ENCODE data around the gene ME1. TPM values are rescaled to one million over a fixed set of nuclear protein-coding genes. Genes with fewer than 3 reads are reported as not detected.

The ME1 gene
- total RNA-seq, 1 experiment from 2014 or later, result 40.5 TPM

- intact Hi-C loops (cut with micrococcal nuclease), result no loop called here
- Histone ChIP-seq H3K27ac (ENCODE audit: low read depth, low read length) (no peak overlapping the region), H3K4me3 (replicated peaks in 1 of 2; ENCODE audit: low read depth in 1 of 2, low read length in 2 of 2) (no peak overlapping the region), H3K27me3 (ENCODE audit: insufficient read depth, low read length) (no peaks in the 10 kb centered on the region), H3K4me1 (ENCODE audit: control insufficient read depth in 1 of 2, insufficient read depth in 2 of 2, low read length in 2 of 2) (no peaks in the 10 kb centered on the region), H3K79me2 (ENCODE audit: insufficient read depth, low read length) (peaks cover 9% of the 10 kb centered on the region), H2AFZ (ENCODE audit: low read depth, low read length, poor library complexity, severe bottlenecking) (no peak overlapping the region), H4K20me1 (ENCODE audit: insufficient read depth) (no peaks in the 10 kb centered on the region), H3K36me3 (ENCODE audit: control insufficient read depth in 1 of 2, insufficient read depth in 2 of 2, low read length in 2 of 2) (peaks cover 34 to 40% of the 10 kb centered on the region in 2 experiments), H3K9me2 (ENCODE audit: insufficient read depth) (no peaks in the 10 kb centered on the region), H3K4me2 (ENCODE audit: low read length) (no peak overlapping the region), H3K9me3 (ENCODE audit: control insufficient read depth in 1 of 2, insufficient read depth in 1 of 2, low read depth in 1 of 2, low read length in 2 of 2) (no peaks in the 10 kb centered on the region), H3K9ac (ENCODE audit: low read length) (no peak overlapping the region)
- no peak for DNase-seq (ENCODE audit: low read depth, low spot score)
- ChIA-PET RAD21 (ENCODE audit: low non-redundant PET in 1 of 2, low total read pairs in 2 of 2, uncharacterized antibody in 2 of 2, unreplicated experiment in 2 of 2) (no interaction called here), POLR2A (no interaction called here), CTCF (interaction anchor here (1.7 kb wide), 1 partner anchor 118 kb away, joined by 5 read pairs; the partner anchor contains the start of gene DOP1A)
- no TSS peak for BruUV-seq (replicated peaks)
- TF ChIP-seq SP1 (IDR thresholded peaks at IDR 0.05; ENCODE audit: low read depth) (no peak), ATF3 (IDR thresholded peaks at IDR 0.05) (no peak), SRF (IDR thresholded peaks at IDR 0.05; ENCODE audit: low read depth) (no peak), SIN3A (IDR thresholded peaks at IDR 0.05; ENCODE audit: low read depth) (no peak), POLR2AphosphoS5 (IDR thresholded peaks at IDR 0.05; ENCODE audit: low read depth, low read length) (no peak), ZBTB33 (IDR thresholded peaks at IDR 0.05; ENCODE audit: extremely low read depth, insufficient replicate concordance, low read length) (no peak)
- no peak for ATAC-seq
Observed at GRCh38 chr6:83185096-83185495, 245.8 kb downstream of the ME1 start.

- ChIA-PET RAD21 (ENCODE audit: low non-redundant PET in 1 of 2, low total read pairs in 2 of 2, uncharacterized antibody in 2 of 2, unreplicated experiment in 2 of 2) (no interaction called here), CTCF (interaction anchor here (1.7 kb wide), 1 partner anchor 116 kb away, joined by 5 read pairs; the partner anchor contains the start of gene DOP1A), POLR2A (no interaction called here)
- Histone ChIP-seq H3K4me2 (ENCODE audit: low read length) (no peak overlapping the region), H3K9ac (ENCODE audit: low read length) (no peak overlapping the region), H3K9me2 (ENCODE audit: insufficient read depth) (no peaks in the 10 kb centered on the region), H3K9me3 (ENCODE audit: control insufficient read depth in 1 of 2, insufficient read depth in 1 of 2, low read depth in 1 of 2, low read length in 2 of 2) (no peaks in the 10 kb centered on the region), H3K4me1 (ENCODE audit: control insufficient read depth in 1 of 2, insufficient read depth in 2 of 2, low read length in 2 of 2) (no peaks in the 10 kb centered on the region), H2AFZ (ENCODE audit: low read depth, low read length, poor library complexity, severe bottlenecking) (no peak overlapping the region), H3K27me3 (ENCODE audit: insufficient read depth, low read length) (no peaks in the 10 kb centered on the region), H3K79me2 (ENCODE audit: insufficient read depth, low read length) (no peaks in the 10 kb centered on the region), H3K4me3 (replicated peaks in 1 of 2; ENCODE audit: low read depth in 1 of 2, low read length in 2 of 2) (no peak overlapping the region), H3K27ac (ENCODE audit: low read depth, low read length) (no peak overlapping the region), H4K20me1 (ENCODE audit: insufficient read depth) (no peaks in the 10 kb centered on the region), H3K36me3 (ENCODE audit: control insufficient read depth in 1 of 2, insufficient read depth in 2 of 2, low read length in 2 of 2) (peaks cover 39 to 42% of the 10 kb centered on the region in 2 experiments)
- intact Hi-C loops (cut with micrococcal nuclease), result no loop called here
- DNase-seq (ENCODE audit: low read depth, low spot score) (no peak), ATAC-seq (no peak)
- BruUV-seq (replicated peaks), result no TSS peak
- TF ChIP-seq ATF3 (IDR thresholded peaks at IDR 0.05) (no peak), REST (IDR thresholded peaks at IDR 0.05; ENCODE audit: low read depth) (no peak), SIN3A (IDR thresholded peaks at IDR 0.05; ENCODE audit: low read depth) (no peak), CTCF (IDR thresholded peaks at IDR 0.05 in 2 of 3, conservative IDR thresholded peaks at IDR 0.05 in 1 of 3; ENCODE audit: borderline replicate concordance in 1 of 3, insufficient read depth in 1 of 3, low read depth in 2 of 3, low read length in 2 of 3) (no peak)
Observed at GRCh38 chr6:83183082-83183828, 247.6 kb downstream of the ME1 start.
